DND-41 (cell line): ENCODE measurements around the gene MRPL53.

Source experiments
- CTCF ChIP-seq: IDR thresholded peaks from 2 replicates; pipeline ENCODE4 v1.5.1; 2012; ENCODE audit warnings: borderline replicate concordance, low read length, moderate library complexity, mild to moderate bottlenecking; ENCODE audit not compliant: poor library complexity, severe bottlenecking; ENCODE audit errors: extremely low read depth
- EZH2 ChIP-seq: IDR thresholded peaks from 3 replicates; pipeline ENCODE4 v1.6.1; 2012; ENCODE audit warnings: borderline replicate concordance, low read depth, mild to moderate bottlenecking, moderate library complexity, low read length, inconsistent platforms; ENCODE audit not compliant: severe bottlenecking

DNA sequence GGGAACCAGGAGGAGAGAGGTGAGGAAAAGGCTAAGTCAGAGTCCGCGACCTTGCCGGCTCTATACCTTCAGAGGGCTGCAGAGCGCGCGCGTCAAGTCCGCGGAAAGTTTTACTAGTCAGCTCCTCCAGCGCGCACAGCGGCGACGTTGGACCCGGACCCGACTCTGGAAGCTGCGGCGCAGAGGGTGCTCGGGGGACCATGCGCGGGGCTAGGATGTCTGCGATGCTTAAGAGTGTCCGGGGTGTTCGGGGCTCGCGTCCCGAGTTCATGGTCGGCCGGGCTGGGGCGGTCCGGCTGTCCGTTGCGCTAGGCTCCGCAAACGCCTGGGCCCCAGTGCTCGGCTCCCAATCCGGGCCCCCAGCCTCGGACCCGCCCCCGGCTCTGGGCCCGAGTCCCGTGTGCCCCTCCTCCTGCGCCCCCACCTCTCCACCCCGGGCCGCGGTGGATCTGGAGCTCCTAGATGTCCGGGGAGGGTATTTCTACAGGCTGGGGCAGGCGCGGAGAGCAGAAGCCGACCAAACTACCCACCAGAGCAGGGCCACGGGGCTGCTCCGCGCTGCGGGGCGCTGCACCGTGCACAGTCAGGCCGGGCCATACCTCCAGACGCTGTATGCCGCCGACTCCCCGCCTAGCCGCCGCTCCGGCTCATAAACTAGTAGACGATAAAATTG lies 26.9 kb upstream of the MRPL53 start, which contains the start of gene LBX2:
- no peak for TF ChIP-seq CTCF
- TF ChIP-seq EZH2, result no peak
